Lung (tissue), 12 donors: ENCODE measurements around the gene SPATA9. TPM values are rescaled to one million over a fixed set of nuclear protein-coding genes. Genes with fewer than 3 reads are reported as not detected.

Experiments
- ATAC-seq: fragments of 200-7000 bp; cut with Tn5 transposase; one replicate; pipeline ENCODE4 v1.9.1; 2020; ENCODE audit warnings: moderate number of reproducible peaks; ENCODE audit not compliant: insufficient read depth, low FRiP score
- DNase-seq, 3 donors: peaks; one replicate each; pipeline ENCODE4 v3.0.0-alpha.2; 2013 to 2017
- H3K27ac ChIP-seq, 2 donors: one replicate each; pipeline ENCODE4 v1.5.1; 2013; ENCODE audit warnings: mild to moderate bottlenecking in 2 of 2, moderate library complexity in 2 of 2, control low read depth in 1 of 2, inconsistent platforms in 1 of 2, low read depth in 1 of 2, low read length in 1 of 2
- H3K27me3 ChIP-seq, 3 donors: one replicate each; pipeline ENCODE4 v1.5.1; 2013; ENCODE audit warnings: low read length in 2 of 3; ENCODE audit not compliant: control insufficient read depth in 3 of 3, insufficient read depth in 3 of 3
- H3K36me3 ChIP-seq, 4 donors: one replicate each; pipeline ENCODE4 v1.5.1; 2013; ENCODE audit warnings: low read length in 4 of 4, mild to moderate bottlenecking in 1 of 4, moderate library complexity in 1 of 4; ENCODE audit not compliant: control insufficient read depth in 4 of 4, insufficient read depth in 4 of 4
- H3K4me1 ChIP-seq, 5 donors: one replicate each; pipeline ENCODE4 v1.5.1; 2013; ENCODE audit warnings: low read length in 5 of 5, mild to moderate bottlenecking in 2 of 5, moderate library complexity in 1 of 5; ENCODE audit not compliant: control insufficient read depth in 5 of 5, insufficient read depth in 5 of 5
- H3K4me3 ChIP-seq: one replicate; pipeline ENCODE4 v1.5.1; 2013; ENCODE audit warnings: mild to moderate bottlenecking, control low read depth, moderate library complexity
- H3K9ac ChIP-seq, 2 donors: one replicate each; pipeline ENCODE4 v1.5.1; 2013; ENCODE audit warnings: low read length in 2 of 2, control low read depth in 1 of 2; ENCODE audit not compliant: insufficient read depth in 1 of 2
- H3K9me3 ChIP-seq, 4 donors: one replicate each; pipeline ENCODE4 v1.5.1; 2013; ENCODE audit warnings: low read length in 3 of 4, mild to moderate bottlenecking in 1 of 4, moderate library complexity in 1 of 4; ENCODE audit not compliant: control insufficient read depth in 4 of 4, insufficient read depth in 3 of 4
- WGBS, 2 donors: extraction: QIAGEN DNeasy Blood & Tissue Kit; methylation state at CpG; one replicate each; pipeline ENCODE4 v1.1.7; 2013; 5-methylcytosine and 5-hydroxymethylcytosine counted together
- polyA plus RNA-seq, 2 donors: library from polyadenylated mRNA; stranded (reverse); fragments of 200-250 nt; gene quantifications; one replicate each; pipeline ENCODE4 v1.2.1, GENCODE V29; 2013
- total RNA-seq, 2 donors: library from RNA; depleted of rRNA in 1 of 2; stranded (reverse); fragments of >200 nt in 1 of 2; gene quantifications; one replicate each; pipeline ENCODE4 v1.2.1, GENCODE V29; 2014 to 2021
- TF ChIP-seq, protein P1 (sequence below): IDR thresholded peaks from 2 replicates; pipeline ENCODE4 v1.5.1; 2012; ENCODE audit warnings: mild to moderate bottlenecking; ENCODE audit errors: control extremely low read depth, extremely low read depth
- donor health status: control.
- donor health status: control.
- donor health status: Bipolar disorder and iron deficiency.
- donor health status: healthy.
- donor health status: DM: yes; HTN: yes; CAD: no.

The SPATA9 gene
- total and polyA plus RNA-seq, 4 donors = 0.31 to 0.77 (median 0.40) TPM; not detected in 1

- Histone ChIP-seq H3K36me3 (no peaks in the 10 kb centered on the region), H3K9ac (no peak overlapping the region), H3K9me3 (no peaks in the 10 kb centered on the region), H3K27ac (no peak overlapping the region), H3K27me3 (no peaks in the 10 kb centered on the region), H3K4me1 (peaks cover 0 to 14% (median 0%) of the 10 kb centered on the region in 5 donors), H3K4me3 (no peak overlapping the region)
- DNase-seq = peak in 2 of 3 donors; percentile 16 to 59
- TF ChIP-seq, protein P1, sequence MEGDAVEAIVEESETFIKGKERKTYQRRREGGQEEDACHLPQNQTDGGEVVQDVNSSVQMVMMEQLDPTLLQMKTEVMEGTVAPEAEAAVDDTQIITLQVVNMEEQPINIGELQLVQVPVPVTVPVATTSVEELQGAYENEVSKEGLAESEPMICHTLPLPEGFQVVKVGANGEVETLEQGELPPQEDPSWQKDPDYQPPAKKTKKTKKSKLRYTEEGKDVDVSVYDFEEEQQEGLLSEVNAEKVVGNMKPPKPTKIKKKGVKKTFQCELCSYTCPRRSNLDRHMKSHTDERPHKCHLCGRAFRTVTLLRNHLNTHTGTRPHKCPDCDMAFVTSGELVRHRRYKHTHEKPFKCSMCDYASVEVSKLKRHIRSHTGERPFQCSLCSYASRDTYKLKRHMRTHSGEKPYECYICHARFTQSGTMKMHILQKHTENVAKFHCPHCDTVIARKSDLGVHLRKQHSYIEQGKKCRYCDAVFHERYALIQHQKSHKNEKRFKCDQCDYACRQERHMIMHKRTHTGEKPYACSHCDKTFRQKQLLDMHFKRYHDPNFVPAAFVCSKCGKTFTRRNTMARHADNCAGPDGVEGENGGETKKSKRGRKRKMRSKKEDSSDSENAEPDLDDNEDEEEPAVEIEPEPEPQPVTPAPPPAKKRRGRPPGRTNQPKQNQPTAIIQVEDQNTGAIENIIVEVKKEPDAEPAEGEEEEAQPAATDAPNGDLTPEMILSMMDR = no peak
- ATAC-seq = no peak
- WGBS, 2 donors = 54 to 78% methylated on average over 7 of the region's 7 CpGs
Observed at GRCh38 chr5:95697781-95698681, 15.2 kb upstream of the SPATA9 start.

GRCh38 chr5:95690333-95690732, 7.5 kb upstream of the SPATA9 start:
- no peak for DNase-seq
- Histone ChIP-seq H3K27me3 (no peaks in the 10 kb centered on the region), H3K4me3 (no peak overlapping the region), H3K4me1 (no peaks in the 10 kb centered on the region), H3K36me3 (no peaks in the 10 kb centered on the region), H3K27ac (no peak overlapping the region), H3K9ac (no peak overlapping the region), H3K9me3 (no peaks in the 10 kb centered on the region)
- TF ChIP-seq, protein P1 = no peak
- ATAC-seq = no peak

GRCh38 chr5:95689680-95690079, 6.9 kb upstream of the SPATA9 start:
- H3K27me3 ChIP-seq = no peaks in the 10 kb centered on the region
- H3K4me3 ChIP-seq = no peak overlapping the region
- no peaks in the 10 kb centered on the region for H3K36me3 ChIP-seq
- ATAC-seq (no peak), DNase-seq (no peak)
- H3K9ac ChIP-seq = no peak overlapping the region
- TF ChIP-seq, protein P1 = no peak
- no peaks in the 10 kb centered on the region for H3K9me3 ChIP-seq
- H3K27ac ChIP-seq = no peak overlapping the region
- no peaks in the 10 kb centered on the region for H3K4me1 ChIP-seq
- WGBS, 2 donors = 91 to 92% methylated on average over 1 of the region's 1 CpG

DNA sequence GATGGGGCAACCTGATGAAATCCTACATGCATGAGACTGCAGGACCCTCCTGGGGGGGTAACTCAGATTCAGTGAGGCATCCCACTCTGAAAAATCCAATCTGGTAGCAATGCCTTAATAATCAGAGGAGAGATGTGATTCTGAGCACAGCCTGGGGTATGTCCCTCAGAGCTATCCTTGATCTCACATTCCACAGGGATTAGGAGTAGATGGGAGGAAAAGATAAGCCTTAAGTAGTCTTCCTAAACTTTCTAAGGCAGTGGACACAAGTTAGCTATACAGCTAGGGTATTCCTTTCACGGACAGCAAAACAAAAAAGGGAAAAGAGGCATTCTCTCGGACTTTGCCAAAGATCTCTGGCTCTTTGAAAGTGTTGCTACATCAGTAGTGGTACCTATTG, 3.9 kb upstream of the SPATA9 start:
- Histone ChIP-seq H3K4me3 (no peak overlapping the region), H3K4me1 (peaks cover 0 to 3% (median 0%) of the 10 kb centered on the region in 5 donors), H3K27me3 (no peaks in the 10 kb centered on the region), H3K9me3 (no peaks in the 10 kb centered on the region), H3K9ac (no peak overlapping the region), H3K27ac (no peak overlapping the region), H3K36me3 (no peaks in the 10 kb centered on the region)
- ATAC-seq (no peak), DNase-seq (no peak)
- TF ChIP-seq, protein P1 = no peak
- WGBS, 2 donors = 77 to 80% methylated on average over 2 of the region's 2 CpGs
